Measurements from ENCODE around the gene OR8G1. TPM values are rescaled to one million over a fixed set of nuclear protein-coding genes. Genes with fewer than 3 reads are reported as not detected.

The OR8G1 gene
- total and polyA plus RNA-seq, 10 of the 15 experiments (the other 5 are each of a cell fraction or from before 2014, with no cell fraction given) = not detected

GRCh38 chr11:124198897-124199296 lies 42.0 kb upstream of the OR8G1 start (continued):
- no peak for TF ChIP-seq ATF2 (IDR thresholded peaks at IDR 0.05; ENCODE audit: low read length)

- ATAC-seq = no peak
- Histone ChIP-seq H3K9ac (ENCODE audit: control insufficient read depth, insufficient read depth, low read length) (no peak overlapping the region), H3K4me2 (ENCODE audit: control insufficient read depth, insufficient read depth) (no peak overlapping the region), H3K4me3 (no peak overlapping the region), H3K4me1 (ENCODE audit: control insufficient read depth, insufficient read depth, low read length) (no peaks in the 10 kb centered on the region), H3K27ac (ENCODE audit: control insufficient read depth, insufficient read depth) (no peak overlapping the region), H4K20me1 (ENCODE audit: control insufficient read depth, insufficient read depth) (no peaks in the 10 kb centered on the region), H3K36me3 (ENCODE audit: control insufficient read depth in 2 of 2, insufficient read depth in 2 of 2, low read length in 1 of 2) (no peaks in the 10 kb centered on the region), H2AFZ (ENCODE audit: control insufficient read depth, low read depth, low read length) (no peak overlapping the region), H3K27me3 (replicated peaks in 1 of 2; ENCODE audit: control insufficient read depth in 2 of 2, insufficient read depth in 2 of 2, low read length in 1 of 2) (no peaks in the 10 kb centered on the region; a peak in 1 of 4 replicates), H3K9me3 (replicated peaks; ENCODE audit: control insufficient read depth, insufficient read depth, low read length) (no peaks in the 10 kb centered on the region), H3K79me2 (ENCODE audit: control insufficient read depth, insufficient read depth, low read length) (no peaks in the 10 kb centered on the region)
- intact Hi-C loops (cut with micrococcal nuclease; ENCODE audit: unreplicated experiment) = no loop called here
- RAD21 ChIA-PET (ENCODE audit: unreplicated experiment) = no interaction called here
- no peak for DNase-seq (ENCODE audit: low read depth, low spot score)
- in situ Hi-C loops (cut with MboI) = loop anchor here (5.0 kb wide), 1 partner anchor 127 kb away; no protein-coding TSS in a partner anchor
- POLR2A ChIA-PET = no interaction called here
- CTCF ChIA-PET = interaction anchor here (1.4 kb wide), 1 partner anchor 125 kb away, joined by 3 read pairs; no protein-coding TSS in a partner anchor
- WGBS (ENCODE audit: insufficient coverage, insufficient replicate concordance, low lambda C conversion rate, missing lambda C conversion rate) = 0% methylated on average over 1 of the region's 1 CpG
- no peak for FAIRE-seq
- TF ChIP-seq KLF5 (IDR thresholded peaks at IDR 0.05; ENCODE audit: partially characterized antibody) (no peak), CHD1 (IDR thresholded peaks at IDR 0.05; ENCODE audit: low read depth, low read length) (no peak), MXI1 (IDR thresholded peaks at IDR 0.05; ENCODE audit: low read depth, low read length) (no peak), ATF7 (IDR thresholded peaks at IDR 0.05; ENCODE audit: low read depth) (peak; percentile 56)
- SMC1A ChIA-PET (ENCODE audit: uncharacterized antibody, unreplicated experiment) = no interaction called here
- no TSS peak for BruUV-seq (replicated peaks)
Observed at GRCh38 chr11:124199702-124200101, 41.2 kb upstream of the OR8G1 start.

GRCh38 chr11:124200671-124201070 lies 40.2 kb upstream of the OR8G1 start:
- FAIRE-seq (no peak), DNase-seq (ENCODE audit: low read depth, low spot score) (no peak), ATAC-seq (no peak)
- ChIA-PET CTCF (no interaction called here), SMC1A (ENCODE audit: uncharacterized antibody, unreplicated experiment) (no interaction called here), RAD21 (ENCODE audit: unreplicated experiment) (no interaction called here), POLR2A (no interaction called here)
- Histone ChIP-seq H3K27ac (ENCODE audit: control insufficient read depth, insufficient read depth) (no peak overlapping the region), H2AFZ (ENCODE audit: control insufficient read depth, low read depth, low read length) (no peak overlapping the region), H3K27me3 (replicated peaks in 1 of 2; ENCODE audit: control insufficient read depth in 2 of 2, insufficient read depth in 2 of 2, low read length in 1 of 2) (no peaks in the 10 kb centered on the region; a peak in 1 of 4 replicates), H3K4me3 (no peak overlapping the region), H3K9me3 (replicated peaks; ENCODE audit: control insufficient read depth, insufficient read depth, low read length) (no peaks in the 10 kb centered on the region), H4K20me1 (ENCODE audit: control insufficient read depth, insufficient read depth) (no peaks in the 10 kb centered on the region), H3K9ac (ENCODE audit: control insufficient read depth, insufficient read depth, low read length) (no peak overlapping the region), H3K4me2 (ENCODE audit: control insufficient read depth, insufficient read depth) (no peak overlapping the region), H3K4me1 (ENCODE audit: control insufficient read depth, insufficient read depth, low read length) (no peaks in the 10 kb centered on the region), H3K36me3 (ENCODE audit: control insufficient read depth in 2 of 2, insufficient read depth in 2 of 2, low read length in 1 of 2) (no peaks in the 10 kb centered on the region), H3K79me2 (ENCODE audit: control insufficient read depth, insufficient read depth, low read length) (no peaks in the 10 kb centered on the region)
- TF ChIP-seq SREBF1 (IDR thresholded peaks at IDR 0.05; ENCODE audit: low read length) = no peak
- no peak for TF ChIP-seq TAF1 (IDR thresholded peaks at IDR 0.05; ENCODE audit: borderline replicate concordance, low read depth, low read length)
- TF ChIP-seq ESRRA (IDR thresholded peaks at IDR 0.05; ENCODE audit: low read length) = no peak
- TF ChIP-seq CTCF (IDR thresholded peaks at IDR 0.05 in 2 of 3, conservative IDR thresholded peaks at IDR 0.05 in 1 of 3; ENCODE audit: control insufficient read depth in 2 of 3, extremely low read depth in 1 of 3, insufficient read depth in 1 of 3, low read depth in 3 of 3, low read length in 3 of 3) = no peak
- TF ChIP-seq KAT2A (conservative IDR thresholded peaks at IDR 0.05; ENCODE audit: control insufficient read depth, low read depth, low read length) = no peak
- no peak for TF ChIP-seq HSF1 (IDR thresholded peaks at IDR 0.05; ENCODE audit: low read depth, low read length)
- no peak for TF ChIP-seq HDAC6 (IDR thresholded peaks at IDR 0.05; ENCODE audit: unreplicated experiment)
- intact Hi-C loops (cut with micrococcal nuclease; ENCODE audit: unreplicated experiment) = no loop called here
- BruUV-seq (replicated peaks) = no TSS peak
- in situ Hi-C loops (cut with MboI) = no loop called here
- 56% methylated on average over 16 of the region's 16 CpGs for WGBS (ENCODE audit: insufficient coverage, insufficient replicate concordance, low lambda C conversion rate, missing lambda C conversion rate)
